GM18867 (cell line): ENCODE data around the gene DOK1.

ENCODE experiments used
- ATAC-seq: cut with Tn5 transposase; IDR thresholded peaks from one replicate; pipeline ENCODE4 v1.9.1; 2021; ENCODE audit warnings: mild to moderate bottlenecking, moderate library complexity; ENCODE audit not compliant: unreplicated experiment

Gene DOK1

GRCh38 chr2:74553892-74554819 is at the start of gene DOK1, which contains the start of gene LOXL3:
TSS of gene DOK1 (plus strand) at chr2:74554720. CDS start at chr2:74554755, 35 bp downstream.
TSS of gene LOXL3 (minus strand) at chr2:74553942. CDS start at chr2:74552634, 1,308 bp downstream.
- ATAC-seq: peak; percentile 57

GRCh38 chr2:74505448-74506246 is 48.9 kb upstream of the DOK1 start:
- no peak for ATAC-seq

- ATAC-seq: peak; percentile 89
These were observed 47.2 kb upstream of the DOK1 start, which contains the start of gene PCGF1 for GRCh38 chr2:74507145-74507925. TSS of gene PCGF1 (minus strand) at chr2:74507695. CDS start at chr2:74507668, 27 bp downstream.

- ATAC-seq: peak; percentile 6
These were observed 46.5 kb upstream of the DOK1 start for GRCh38 chr2:74507926-74508520.

- ATAC-seq: no peak
These were observed 44.2 kb upstream of the DOK1 start for GRCh38 chr2:74510272-74510671.

GRCh38 chr2:74511104-74511989 is 43.2 kb upstream of the DOK1 start:
- no peak for ATAC-seq

- ATAC-seq: no peak
These were observed 41.5 kb upstream of the DOK1 start for GRCh38 chr2:74512744-74513604.

- ATAC-seq: no peak
These were observed 40.7 kb upstream of the DOK1 start for GRCh38 chr2:74513605-74514367.

GRCh38 chr2:74514368-74515270 is 39.9 kb upstream of the DOK1 start, which contains the start of gene TLX2:
TSS of gene TLX2 (plus strand) at chr2:74514450. CDS start at chr2:74514807, 357 bp downstream.
- ATAC-seq: no peak

GRCh38 chr2:74515271-74515980 is 39.1 kb upstream of the DOK1 start:
- no peak for ATAC-seq

- ATAC-seq: no peak
These were observed 38.4 kb upstream of the DOK1 start for GRCh38 chr2:74515981-74516633.

- ATAC-seq: no peak
These were observed 37.9 kb upstream of the DOK1 start for GRCh38 chr2:74516650-74517049.

- no peak for ATAC-seq
These were observed 32.0 kb upstream of the DOK1 start for GRCh38 chr2:74522516-74522915.

GRCh38 chr2:74524005-74524404 is 30.5 kb upstream of the DOK1 start:
- ATAC-seq: no peak

- ATAC-seq: no peak
These were observed 29.4 kb upstream of the DOK1 start for GRCh38 chr2:74524955-74525716.
